ENCODE measurements around the gene BMAL2. TPM values are rescaled to one million over a fixed set of nuclear protein-coding genes. Genes with fewer than 3 reads are reported as not detected.

Gene BMAL2
- polyA plus RNA-seq, 2 of the 4 experiments (the other 2 are of a cell fraction) = 13.5 to 23.1 TPM

- no peak overlapping the region for H3K4me3 ChIP-seq
- 91% methylated on average over 2 of the region's 2 CpGs for WGBS (ENCODE audit: missing lambda C conversion rate)
- H3K4me2 ChIP-seq = no peak overlapping the region
- ATAC-seq (no peak), DNase-seq (ENCODE audit: low read depth in 1 of 2, low spot score in 1 of 2) (no peak), FAIRE-seq (no peak)
- POLR2A ChIA-PET = no interaction called here
- no peak for TF ChIP-seq HOXA7 (CRISPR knock-in tag; IDR thresholded peaks at IDR 0.05)
- no peak for TF ChIP-seq NR3C1 (IDR thresholded peaks at IDR 0.05)
- TF ChIP-seq MYC (IDR thresholded peaks at IDR 0.05; ENCODE audit: borderline replicate concordance, low read length) = no peak
- TF ChIP-seq E2F6 (IDR thresholded peaks at IDR 0.05; ENCODE audit: borderline replicate concordance, low read depth) = no peak
- TF ChIP-seq REST (IDR thresholded peaks at IDR 0.05) = no peak
- TF ChIP-seq ZFP36 (IDR thresholded peaks at IDR 0.05; ENCODE audit: borderline replicate concordance, partially characterized antibody) = no peak
- TF ChIP-seq NPAS2 (CRISPR knock-in tag; IDR thresholded peaks at IDR 0.05; ENCODE audit: borderline replicate concordance) = no peak
- no peak for TF ChIP-seq ELK1 (IDR thresholded peaks at IDR 0.05; ENCODE audit: low read depth, low read length)
- TF ChIP-seq PHF8 (IDR thresholded peaks at IDR 0.05; ENCODE audit: borderline replicate concordance, low read depth) = no peak
- TF ChIP-seq KDM5A (IDR thresholded peaks at IDR 0.05) = no peak
- TF ChIP-seq HEYL (CRISPR knock-in tag; IDR thresholded peaks at IDR 0.05) = no peak
- no peak for TF ChIP-seq EP300 (IDR thresholded peaks at IDR 0.05)
- no peak for TF ChIP-seq ESRRA (IDR thresholded peaks at IDR 0.05; ENCODE audit: borderline replicate concordance, low read length)
- no peak for TF ChIP-seq RAD21 (conservative IDR thresholded peaks at IDR 0.05 in 1 of 2, IDR thresholded peaks at IDR 0.05 in 1 of 2)
- TF ChIP-seq CBX8 (IDR thresholded peaks at IDR 0.05) = no peak
- no peak for TF ChIP-seq MAFK (IDR thresholded peaks at IDR 0.05; ENCODE audit: partially characterized antibody)
- TF ChIP-seq SMC3 (IDR thresholded peaks at IDR 0.05) = no peak
- H3K9me3 ChIP-seq = no peaks in the 10 kb centered on the region
- CTCF ChIA-PET = interaction anchor here (1.0 to 1.4 kb wide), 2 partner anchors 21 to 49 kb away, joined by 3 read pairs; partner anchors contain the start of gene STK38L
- H3K27ac ChIP-seq = no peak overlapping the region
- H3K4me1 ChIP-seq = no peaks in the 10 kb centered on the region
Measured at GRCh38 chr12:27292718-27293117, 39.9 kb upstream of the BMAL2 start.

DNA sequence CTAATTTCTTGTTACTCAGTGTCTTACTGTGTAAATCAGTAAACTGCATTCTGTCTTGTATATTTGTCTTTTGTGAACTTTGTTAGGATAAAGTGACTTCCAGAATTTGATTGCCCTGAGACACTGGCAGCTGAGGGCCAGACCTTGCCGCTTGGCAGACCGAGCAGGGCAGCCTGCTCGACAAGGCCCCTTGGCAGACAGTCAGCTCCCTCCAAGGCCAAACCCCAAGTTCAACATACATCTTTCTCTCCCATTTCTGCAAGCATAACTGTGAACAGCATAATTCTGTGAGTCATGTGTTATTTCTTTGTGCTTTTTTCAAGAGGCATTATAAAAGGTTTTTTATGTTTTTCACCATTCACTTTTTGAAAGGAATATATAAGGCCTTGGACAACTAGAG lies 39.2 kb upstream of the BMAL2 start:
- Histone ChIP-seq H3K4me2 (no peak overlapping the region), H3K27ac (no peak overlapping the region)
- CTCF ChIA-PET = no interaction called here

More for the DNA sequence above, 39.2 kb upstream of the BMAL2 start:
- POLR2A ChIA-PET = no interaction called here
- FAIRE-seq = no peak
- Histone ChIP-seq H3K4me1 (no peaks in the 10 kb centered on the region), H3K4me3 (no peak overlapping the region), H3K9me3 (no peaks in the 10 kb centered on the region)
- DNase-seq (ENCODE audit: low read depth in 1 of 2, low spot score in 1 of 2) = no peak
- no peak for TF ChIP-seq JUN (IDR thresholded peaks at IDR 0.05)
- no peak for TF ChIP-seq ZSCAN20 (CRISPR knock-in tag; IDR thresholded peaks at IDR 0.05)
- no peak for TF ChIP-seq PHF8 (IDR thresholded peaks at IDR 0.05; ENCODE audit: borderline replicate concordance, low read depth)
- TF ChIP-seq, protein P1, sequence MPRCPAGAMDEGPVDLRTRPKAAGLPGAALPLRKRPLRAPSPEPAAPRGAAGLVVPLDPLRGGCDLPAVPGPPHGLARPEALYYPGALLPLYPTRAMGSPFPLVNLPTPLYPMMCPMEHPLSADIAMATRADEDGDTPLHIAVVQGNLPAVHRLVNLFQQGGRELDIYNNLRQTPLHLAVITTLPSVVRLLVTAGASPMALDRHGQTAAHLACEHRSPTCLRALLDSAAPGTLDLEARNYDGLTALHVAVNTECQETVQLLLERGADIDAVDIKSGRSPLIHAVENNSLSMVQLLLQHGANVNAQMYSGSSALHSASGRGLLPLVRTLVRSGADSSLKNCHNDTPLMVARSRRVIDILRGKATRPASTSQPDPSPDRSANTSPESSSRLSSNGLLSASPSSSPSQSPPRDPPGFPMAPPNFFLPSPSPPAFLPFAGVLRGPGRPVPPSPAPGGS (IDR thresholded peaks at IDR 0.05) = no peak
- no peak for TF ChIP-seq FOSB (CRISPR knock-in tag; IDR thresholded peaks at IDR 0.05)
- no peak for TF ChIP-seq HMGXB4 (CRISPR knock-in tag; IDR thresholded peaks at IDR 0.05; ENCODE audit: borderline replicate concordance)
- no peak for TF ChIP-seq KDM5A (IDR thresholded peaks at IDR 0.05)
- no peak for TF ChIP-seq E2F6 (IDR thresholded peaks at IDR 0.05; ENCODE audit: borderline replicate concordance, low read depth)
- TF ChIP-seq PBX3 (IDR thresholded peaks at IDR 0.05) = no peak
- no peak for ATAC-seq
- 57% methylated on average over 1 of the region's 3 CpGs for whole genome bisulfite sequencing (ENCODE audit: missing lambda C conversion rate)
